SH-SY5Y (cell line): Measurements from ENCODE around the gene INTS7.

Experiments used
- GATA2 ChIP-seq: IDR thresholded peaks from 2 replicates; pipeline ENCODE4 v1.6.1; 2011; ENCODE audit warnings: mild to moderate bottlenecking, low read depth, low read length
- GATA3 ChIP-seq: IDR thresholded peaks from 2 replicates; pipeline ENCODE4 v1.6.1; 2011; ENCODE audit warnings: low read depth, mild to moderate bottlenecking, low read length, moderate library complexity

INTS7 gene

GRCh38 chr1:211933946-211934714 lies 101.2 kb downstream of the INTS7 start:
- TF ChIP-seq GATA2 (no peak), GATA3 (no peak)

GRCh38 chr1:211932933-211933254 lies 102.5 kb downstream of the INTS7 start:
- TF ChIP-seq GATA3 (no peak), GATA2 (no peak)

- TF ChIP-seq GATA3 (no peak), GATA2 (no peak)
Observed at GRCh38 chr1:211932231-211932932, 103.0 kb downstream of the INTS7 start.

- TF ChIP-seq GATA2 (no peak), GATA3 (no peak)
Observed at GRCh38 chr1:211929683-211930082, 105.7 kb downstream of the INTS7 start.

GRCh38 chr1:211928993-211929637 lies 106.2 kb downstream of the INTS7 start:
- TF ChIP-seq GATA2 (no peak), GATA3 (no peak)

GRCh38 chr1:211928290-211928801 lies 107.0 kb downstream of the INTS7 start:
- TF ChIP-seq GATA3 (0 out of 2 replicates have a peak, but pooled peaks have one; percentile 47), GATA2 (peak; percentile 67)

GRCh38 chr1:211925016-211925415 lies 110.3 kb downstream of the INTS7 start:
- TF ChIP-seq GATA2 (no peak), GATA3 (no peak)

GRCh38 chr1:211924256-211924655 lies 111.1 kb downstream of the INTS7 start:
- TF ChIP-seq GATA3: no peak
- TF ChIP-seq GATA2: no peak

GRCh38 chr1:211923095-211923494 lies 112.3 kb downstream of the INTS7 start:
- TF ChIP-seq GATA2: no peak
- no peak for TF ChIP-seq GATA3

GRCh38 chr1:211921579-211922095 lies 113.7 kb downstream of the INTS7 start:
- no peak for TF ChIP-seq GATA3
- no peak for TF ChIP-seq GATA2

GRCh38 chr1:211920602-211921226 lies 114.6 kb downstream of the INTS7 start:
- TF ChIP-seq GATA3: no peak
- TF ChIP-seq GATA2: no peak

GRCh38 chr1:211920141-211920572 lies 115.2 kb downstream of the INTS7 start:
- TF ChIP-seq GATA3 (no peak), GATA2 (no peak)

- no peak for TF ChIP-seq GATA3
- no peak for TF ChIP-seq GATA2
Observed at GRCh38 chr1:211918843-211919414, 116.4 kb downstream of the INTS7 start.
